Measurements from ENCODE around the gene RELA.
"Not testable (repeated sequence)": the region's sequence is repeated elsewhere in the genome, so short reads cannot be mapped to it uniquely, and the experiment has no call there.

RELA gene

DNA sequence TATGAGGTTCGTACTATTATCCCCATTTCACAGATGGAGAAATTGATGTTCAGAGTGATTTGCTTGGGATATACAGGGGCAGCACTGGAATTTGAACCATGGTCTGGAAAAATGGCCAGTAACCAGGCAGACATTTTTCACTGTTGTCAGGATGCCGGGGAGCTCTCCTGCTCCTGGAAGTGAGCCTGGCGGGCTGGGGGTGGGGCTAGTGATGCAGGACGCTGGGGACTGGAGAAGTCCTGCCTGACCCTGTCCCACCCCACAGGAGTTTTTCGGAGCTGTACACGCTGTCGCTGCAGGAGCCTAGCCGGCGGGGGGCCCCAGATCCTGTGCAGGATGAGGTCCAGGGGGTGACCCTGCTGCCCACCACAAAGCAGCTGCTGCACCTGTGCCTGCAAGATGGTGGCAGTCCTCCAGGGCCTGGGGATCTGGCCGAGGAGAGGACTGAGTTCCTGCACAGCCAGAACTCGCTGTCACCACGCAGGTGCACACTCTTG lies 13.7 kb downstream of the RELA start:
- DNase-seq (ENCODE audit: low spot score) = no peak

DNA sequence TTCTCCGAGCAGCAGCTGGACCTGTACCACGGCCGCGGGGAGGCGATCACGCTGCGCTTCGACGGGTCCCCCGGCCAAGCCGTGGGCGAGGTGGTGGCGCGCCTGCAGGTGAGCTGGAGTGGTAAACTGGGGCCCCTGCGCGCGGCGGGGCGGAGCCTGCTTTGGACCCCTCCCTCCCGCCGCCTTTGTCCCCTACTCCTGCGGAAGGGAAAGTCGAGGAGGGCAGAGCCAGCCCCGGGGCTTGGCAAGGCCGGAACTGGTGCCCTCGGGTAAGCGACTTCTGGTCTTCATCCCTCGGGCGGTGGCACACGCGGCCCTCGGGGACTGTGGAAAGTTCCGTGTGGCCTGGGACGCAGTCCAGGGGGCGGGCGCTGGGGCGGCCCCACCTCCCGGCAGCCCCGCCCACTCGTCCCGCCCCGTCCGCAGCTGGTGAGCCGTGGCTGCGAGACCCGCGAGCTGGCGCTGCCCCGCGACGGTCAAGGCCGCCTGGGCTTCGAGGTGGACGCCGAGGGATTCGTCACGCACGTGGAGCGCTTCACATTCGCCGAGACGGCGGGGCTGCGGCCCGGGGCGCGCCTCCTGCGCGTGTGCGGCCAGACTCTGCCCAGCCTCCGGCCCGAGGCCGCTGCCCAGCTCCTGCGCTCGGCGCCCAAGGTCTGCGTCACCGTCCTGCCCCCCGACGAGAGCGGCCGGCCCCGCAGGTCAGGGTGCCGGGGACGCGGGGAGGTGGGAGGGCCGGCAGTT lies 15.6 kb downstream of the RELA start:
- peak; percentile 38 for DNase-seq (ENCODE audit: low spot score)

DNA sequence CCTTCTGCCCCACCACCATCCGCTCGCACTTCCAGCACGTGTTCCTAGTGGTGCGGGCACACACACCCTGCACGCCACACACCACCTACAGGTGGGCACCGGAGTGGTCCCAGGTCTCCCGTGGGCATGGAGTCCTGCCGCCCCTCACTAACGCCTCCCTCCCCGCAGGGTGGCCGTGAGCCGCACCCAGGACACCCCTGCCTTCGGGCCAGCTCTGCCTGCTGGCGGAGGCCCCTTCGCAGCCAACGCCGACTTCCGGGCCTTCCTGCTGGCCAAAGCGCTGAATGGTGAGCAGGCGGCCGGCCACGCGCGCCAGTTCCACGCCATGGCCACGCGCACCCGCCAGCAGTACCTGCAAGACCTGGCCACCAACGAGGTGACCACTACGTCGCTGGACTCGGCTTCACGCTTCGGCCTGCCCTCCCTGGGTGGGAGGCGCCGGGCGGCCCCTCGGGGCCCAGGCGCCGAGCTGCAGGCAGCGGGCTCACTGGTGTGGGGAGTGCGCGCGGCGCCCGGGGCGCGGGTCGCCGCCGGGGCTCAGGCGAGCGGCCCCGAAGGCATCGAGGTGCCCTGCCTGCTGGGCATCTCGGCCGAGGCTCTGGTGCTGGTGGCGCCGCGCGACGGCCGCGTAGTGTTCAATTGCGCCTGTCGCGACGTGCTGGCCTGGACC lies 16.3 kb downstream of the RELA start:
- no peak for DNase-seq (ENCODE audit: low spot score)

DNA sequence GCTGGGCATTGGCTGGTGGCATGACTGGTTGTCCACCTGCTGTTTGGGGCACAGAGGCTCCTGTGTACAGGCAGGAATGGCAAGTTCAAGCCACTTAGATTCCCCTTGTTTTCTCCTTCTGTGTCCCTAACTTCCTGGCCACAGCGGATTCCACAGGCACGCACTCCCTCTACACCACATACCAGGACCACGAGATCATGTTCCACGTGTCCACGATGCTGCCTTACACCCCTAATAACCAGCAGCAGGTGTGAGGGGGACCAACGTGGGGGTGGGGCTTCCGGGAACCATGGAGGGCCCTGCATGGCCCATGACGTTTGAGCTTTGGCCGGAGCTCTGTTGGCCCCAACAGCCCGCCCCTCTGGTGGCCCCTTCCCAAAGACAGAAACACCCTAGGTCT lies 17.0 kb downstream of the RELA start:
- DNase-seq (ENCODE audit: low spot score) = peak; percentile 52

DNA sequence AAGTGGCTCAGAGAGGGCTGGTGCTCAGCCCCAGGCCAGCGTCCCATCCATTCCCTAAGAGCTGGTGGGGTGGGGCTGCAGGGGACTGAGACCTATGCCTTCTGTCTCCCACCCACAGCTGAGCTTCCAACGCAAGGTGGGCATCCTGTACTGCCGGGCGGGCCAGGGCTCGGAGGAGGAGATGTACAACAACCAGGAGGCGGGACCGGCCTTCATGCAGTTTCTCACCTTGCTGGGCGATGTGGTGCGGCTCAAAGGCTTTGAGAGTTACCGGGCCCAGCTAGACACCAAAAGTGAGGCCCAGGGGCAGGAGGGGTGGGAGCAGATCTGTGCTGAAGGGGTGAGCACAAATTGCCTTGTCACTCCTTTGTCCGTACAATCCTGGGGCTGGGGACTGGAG lies 17.9 kb downstream of the RELA start:
- no peak for DNase-seq (ENCODE audit: low spot score)

DNA sequence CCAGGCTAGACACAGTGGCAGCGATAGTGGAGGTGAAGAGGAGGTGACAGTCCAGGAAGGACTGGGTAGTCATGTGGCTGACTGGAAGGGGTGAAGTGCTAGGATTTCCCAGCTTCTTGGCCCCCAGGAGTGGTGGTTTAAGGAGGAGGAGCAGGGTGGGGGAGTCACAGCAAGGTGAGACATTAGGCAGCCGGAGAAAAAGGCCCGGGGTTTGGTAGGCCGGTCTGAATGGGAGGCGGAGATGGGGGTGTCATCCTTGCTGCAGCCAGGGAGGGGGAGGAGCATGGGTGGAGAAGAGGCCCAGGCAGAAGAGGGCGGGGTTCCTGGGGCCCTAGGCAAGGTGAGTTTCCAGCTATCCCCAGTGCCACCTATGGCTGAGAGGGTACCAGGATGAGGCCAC lies 18.7 kb downstream of the RELA start:
- peak; percentile 45 for DNase-seq (ENCODE audit: low spot score)

DNA sequence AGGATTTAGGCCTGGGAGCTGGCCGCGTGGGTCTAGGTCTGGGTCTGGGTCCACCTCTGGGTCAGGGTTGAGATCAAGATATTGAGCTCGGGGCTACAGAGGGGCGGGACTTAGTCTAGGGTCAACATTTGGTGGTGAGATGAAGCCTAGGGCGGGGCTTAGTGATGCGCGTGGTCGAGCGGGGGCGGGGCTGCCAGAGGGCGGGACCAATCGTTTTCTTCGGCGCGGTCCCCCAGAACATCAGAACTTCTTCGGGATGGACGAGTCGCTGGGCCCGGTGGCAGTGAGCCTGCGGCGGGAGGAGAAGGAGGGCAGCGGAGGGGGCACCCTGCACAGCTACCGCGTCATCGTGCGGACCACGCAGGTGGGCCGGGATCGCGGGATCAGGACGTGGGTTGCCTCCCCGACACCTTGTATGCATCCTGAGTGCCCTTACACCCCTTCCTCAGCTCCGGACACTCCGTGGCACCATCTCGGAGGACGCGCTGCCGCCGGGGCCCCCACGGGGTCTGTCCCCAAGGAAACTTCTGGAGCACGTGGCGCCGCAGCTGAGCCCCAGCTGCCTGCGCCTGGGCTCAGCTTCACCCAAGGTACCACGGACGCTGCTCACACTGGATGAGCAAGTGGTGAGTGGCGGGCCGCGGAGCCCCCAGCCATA lies 20.6 kb downstream of the RELA start:
- DNase-seq (ENCODE audit: low spot score) = no peak

DNA sequence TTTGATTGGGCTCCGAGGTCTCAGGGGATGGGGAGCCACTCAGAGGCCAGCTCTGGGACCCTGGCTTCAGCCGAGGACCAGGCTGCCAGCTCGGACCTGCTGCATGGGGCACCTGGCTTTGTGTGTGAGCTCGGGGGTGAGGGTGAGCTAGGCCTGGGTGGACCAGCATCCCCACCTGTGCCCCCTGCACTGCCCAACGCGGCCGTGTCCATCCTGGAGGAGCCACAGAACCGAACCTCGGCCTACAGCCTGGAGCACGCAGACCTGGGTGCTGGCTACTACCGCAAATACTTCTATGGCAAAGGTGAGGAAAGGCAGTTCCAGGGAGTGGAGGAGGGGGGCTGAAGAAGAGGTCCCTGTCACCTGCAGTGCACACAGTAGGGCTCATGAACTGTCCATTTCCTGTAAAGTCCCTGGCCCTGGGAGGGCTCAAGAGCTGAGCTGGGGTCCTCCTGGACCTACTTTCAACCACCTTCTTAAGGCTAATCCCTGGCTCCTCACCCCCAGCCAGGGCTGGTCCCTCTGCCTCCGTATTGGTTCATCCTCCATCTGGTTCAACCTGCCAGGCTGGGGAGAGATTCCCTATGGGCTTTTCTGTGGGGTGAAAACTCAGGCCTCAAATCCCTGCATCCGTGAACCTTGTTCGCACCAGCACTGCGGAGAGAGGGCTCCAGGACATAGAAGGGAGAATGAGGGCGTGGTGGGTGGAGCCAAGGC lies 21.3 kb downstream of the RELA start:
- no peak for DNase-seq (ENCODE audit: low spot score)

DNA sequence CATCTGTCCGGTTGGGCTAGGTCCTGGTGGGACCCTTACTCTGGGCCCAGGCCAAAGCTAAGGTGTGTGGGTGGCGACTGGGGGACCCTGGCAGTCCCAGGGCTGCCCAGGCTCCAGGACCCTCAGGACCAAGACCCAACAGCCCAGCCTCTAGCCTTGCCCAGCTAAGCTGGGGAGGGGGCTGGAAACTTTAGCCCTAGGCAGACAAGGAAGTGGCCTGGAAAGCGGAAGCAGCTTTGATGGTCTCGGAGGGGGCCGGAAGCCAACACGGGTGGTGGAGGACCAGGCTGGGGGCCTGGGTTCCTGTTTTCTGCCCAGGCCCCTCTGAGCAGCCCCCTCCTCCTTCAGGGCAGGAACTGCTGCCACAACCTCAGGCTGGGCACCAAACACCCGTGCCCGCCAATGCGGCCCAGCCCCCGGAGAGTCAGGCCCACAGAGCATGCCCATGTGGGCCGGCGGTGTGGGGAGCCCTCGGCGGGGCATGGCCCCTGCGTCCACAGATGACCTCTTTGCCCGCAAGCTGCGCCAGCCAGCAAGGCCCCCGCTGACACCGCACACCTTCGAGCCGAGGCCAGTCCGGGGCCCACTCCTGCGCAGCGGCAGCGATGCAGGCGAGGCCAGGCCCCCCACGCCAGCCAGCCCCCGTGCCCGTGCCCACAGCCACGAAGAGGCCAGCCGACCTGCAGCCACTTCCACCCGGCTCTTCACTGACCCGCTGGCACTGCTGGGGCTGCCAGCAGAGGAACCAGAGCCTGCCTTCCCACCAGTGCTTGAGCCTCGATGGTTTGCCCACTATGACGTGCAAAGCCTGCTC lies 22.0 kb downstream of the RELA start:
- no peak for DNase-seq (ENCODE audit: low spot score)

DNA sequence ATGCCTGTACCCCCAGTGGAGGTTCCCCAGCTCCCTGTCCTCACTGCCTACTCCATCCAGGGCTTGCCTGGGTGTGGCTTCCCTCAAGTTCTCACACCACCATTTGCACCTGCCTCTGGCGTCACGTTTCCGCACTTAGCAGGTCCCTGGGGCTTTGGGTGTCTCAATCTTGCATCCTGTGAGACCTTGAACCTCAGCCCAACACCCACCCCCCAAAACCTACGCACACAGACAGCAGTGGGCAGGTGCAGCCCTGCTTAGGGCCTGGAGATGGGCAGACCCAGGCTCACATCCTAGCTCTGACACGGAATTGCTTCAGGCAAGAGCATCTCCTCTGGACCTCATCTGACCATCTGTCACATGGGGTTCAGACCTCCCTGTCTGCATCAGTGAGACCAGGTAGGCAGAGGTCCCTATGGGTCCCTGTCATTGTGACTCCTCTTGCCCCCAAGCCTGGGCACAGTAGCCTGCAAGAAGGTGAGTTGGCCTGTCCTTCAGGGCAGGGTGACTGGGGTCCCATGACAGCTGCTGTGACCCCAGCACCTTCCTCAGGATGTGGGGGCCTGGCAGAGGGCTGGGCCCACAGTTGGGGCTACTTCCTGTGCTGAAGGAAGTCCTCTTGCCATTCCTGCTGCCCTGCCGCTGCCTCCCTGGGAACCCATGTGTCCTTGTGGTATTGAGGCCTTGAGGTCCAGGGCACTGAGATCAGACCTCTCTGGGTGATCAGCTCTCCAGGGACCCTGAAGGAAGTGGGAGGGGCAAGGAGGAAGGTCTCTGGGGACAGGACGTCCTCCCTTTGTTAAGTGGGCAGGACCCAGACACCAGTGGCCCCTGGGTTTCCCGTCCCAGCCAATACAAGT lies 22.9 kb downstream of the RELA start:
- no peak for DNase-seq (ENCODE audit: low spot score)

DNA sequence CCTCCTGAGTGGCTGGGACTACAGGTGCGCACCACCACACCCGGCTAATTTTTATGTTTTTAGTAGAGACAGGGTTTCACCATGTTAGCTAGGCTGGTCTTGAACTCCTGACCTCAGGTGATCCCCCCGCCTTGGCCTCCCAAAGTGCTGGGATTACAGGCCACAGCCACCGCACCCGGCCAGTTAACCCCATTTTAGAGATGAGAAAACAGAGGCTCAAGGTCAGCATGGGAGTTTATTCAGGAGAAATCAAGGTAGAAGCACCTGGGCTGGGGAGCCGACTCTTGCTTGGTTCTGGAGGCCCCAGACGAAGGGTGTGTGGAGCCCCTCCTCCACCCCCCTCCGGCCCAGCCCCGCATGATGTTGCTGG lies 23.5 kb downstream of the RELA start:
- not testable (repeated sequence) for DNase-seq (ENCODE audit: low spot score)

DNA sequence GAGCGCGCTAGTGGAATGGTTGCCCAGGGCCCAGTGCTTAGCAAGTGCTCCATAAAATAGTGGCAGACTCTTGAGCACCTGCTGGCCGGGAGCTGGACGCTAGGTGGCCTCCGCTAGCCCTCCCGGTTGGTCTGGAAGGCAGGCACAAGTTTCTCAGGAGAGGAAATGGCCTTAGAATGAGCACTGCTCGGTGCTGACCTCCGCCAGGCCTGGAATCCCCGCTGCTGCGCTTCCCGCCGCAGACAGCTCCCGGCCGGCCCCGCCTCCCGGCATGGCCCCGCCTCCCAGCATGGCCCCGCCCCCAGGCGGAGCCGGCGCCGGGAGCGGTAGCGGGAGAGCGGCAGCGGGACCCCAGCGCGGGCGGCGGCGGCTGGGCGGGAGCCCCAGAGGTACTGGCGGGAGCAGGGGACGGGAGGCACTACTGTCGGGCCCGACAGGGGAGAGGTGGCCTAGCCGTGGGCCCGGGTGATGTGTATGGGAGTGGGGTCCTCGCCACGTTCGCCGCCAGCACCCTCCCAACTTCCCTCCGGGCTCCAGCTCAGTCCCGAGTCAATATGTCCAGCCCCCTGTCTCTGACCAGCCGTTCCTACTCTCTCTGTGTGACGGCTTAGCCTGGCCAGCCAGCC lies 24.8 kb downstream of the RELA start, which contains the start of gene SIPA1:
SIPA1 (plus strand) TSS at position 308 of the 626 bp plus-strand sequence. CDS start 2,821 bp downstream, outside the sequence.
- DNase-seq (ENCODE audit: low spot score) = peak; percentile 95

DNA sequence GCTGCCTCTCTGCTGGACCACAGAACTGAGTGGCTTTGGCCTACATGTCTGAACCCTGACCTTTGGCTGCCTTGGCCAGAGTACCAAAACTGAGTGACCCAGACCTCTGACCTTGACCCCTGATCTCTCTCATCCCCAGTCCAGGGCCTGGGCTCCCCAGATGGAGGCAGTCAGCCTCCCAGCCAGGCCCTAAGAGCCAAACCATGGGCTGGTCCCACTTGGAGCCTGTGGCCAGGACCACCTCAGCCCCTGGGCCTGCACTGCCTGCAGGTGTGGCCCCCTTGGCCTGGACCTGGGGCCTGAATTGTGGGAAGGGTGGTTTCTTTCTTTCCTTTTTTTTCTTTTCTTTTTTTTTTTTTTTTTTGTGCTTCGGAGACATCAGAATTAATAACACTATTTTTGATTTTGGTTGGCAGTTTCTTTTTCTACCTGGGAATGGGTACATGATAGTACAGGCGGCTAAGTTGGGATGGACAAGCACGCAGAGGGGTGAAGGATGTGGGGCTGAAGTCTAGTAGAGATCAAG lies 25.6 kb downstream of the RELA start:
- DNase-seq (ENCODE audit: low spot score) = no peak

DNA sequence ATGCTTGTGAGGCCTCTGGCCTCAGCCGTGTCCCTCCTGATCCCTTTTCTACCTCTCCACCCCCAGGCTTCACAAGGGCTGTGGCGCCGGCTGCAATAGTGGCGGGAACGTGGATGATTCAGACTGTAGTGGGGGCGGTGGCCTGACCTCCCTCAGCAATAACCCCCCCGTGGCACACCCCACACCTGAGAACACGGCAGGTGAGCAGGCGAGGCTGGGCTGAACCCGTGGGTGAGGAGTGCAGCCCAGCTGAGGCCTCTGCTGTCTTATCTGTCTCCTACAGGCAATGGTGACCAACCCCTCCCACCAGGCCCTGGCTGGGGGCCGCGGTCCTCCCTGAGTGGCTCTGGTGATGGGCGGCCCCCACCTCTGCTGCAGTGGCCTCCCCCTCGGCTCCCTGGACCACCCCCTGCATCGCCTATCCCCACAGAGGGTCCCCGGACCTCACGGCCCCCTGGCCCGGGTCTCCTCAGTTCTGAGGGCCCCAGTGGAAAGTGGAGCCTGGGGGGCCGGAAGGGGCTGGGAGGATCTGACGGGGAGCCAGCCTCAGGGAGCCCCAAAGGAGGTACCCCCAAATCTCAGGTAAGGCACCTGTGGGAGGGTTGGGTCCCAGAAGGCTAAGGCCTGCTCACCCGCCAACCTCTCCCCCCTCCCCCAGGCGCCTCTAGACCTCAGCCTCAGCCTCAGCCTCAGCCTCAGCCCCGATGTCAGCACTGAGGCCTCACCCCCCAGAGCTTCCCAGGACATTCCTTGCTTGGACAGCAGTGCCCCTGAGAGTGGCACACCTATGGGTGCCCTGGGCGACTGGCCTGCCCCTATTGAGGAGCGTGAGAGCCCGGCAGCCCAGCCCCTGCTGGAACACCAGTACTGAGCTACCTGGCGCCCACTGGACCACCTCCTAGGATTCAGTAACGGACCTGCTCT lies 26.3 kb downstream of the RELA start:
- DNase-seq (ENCODE audit: low spot score) = no peak

DNA sequence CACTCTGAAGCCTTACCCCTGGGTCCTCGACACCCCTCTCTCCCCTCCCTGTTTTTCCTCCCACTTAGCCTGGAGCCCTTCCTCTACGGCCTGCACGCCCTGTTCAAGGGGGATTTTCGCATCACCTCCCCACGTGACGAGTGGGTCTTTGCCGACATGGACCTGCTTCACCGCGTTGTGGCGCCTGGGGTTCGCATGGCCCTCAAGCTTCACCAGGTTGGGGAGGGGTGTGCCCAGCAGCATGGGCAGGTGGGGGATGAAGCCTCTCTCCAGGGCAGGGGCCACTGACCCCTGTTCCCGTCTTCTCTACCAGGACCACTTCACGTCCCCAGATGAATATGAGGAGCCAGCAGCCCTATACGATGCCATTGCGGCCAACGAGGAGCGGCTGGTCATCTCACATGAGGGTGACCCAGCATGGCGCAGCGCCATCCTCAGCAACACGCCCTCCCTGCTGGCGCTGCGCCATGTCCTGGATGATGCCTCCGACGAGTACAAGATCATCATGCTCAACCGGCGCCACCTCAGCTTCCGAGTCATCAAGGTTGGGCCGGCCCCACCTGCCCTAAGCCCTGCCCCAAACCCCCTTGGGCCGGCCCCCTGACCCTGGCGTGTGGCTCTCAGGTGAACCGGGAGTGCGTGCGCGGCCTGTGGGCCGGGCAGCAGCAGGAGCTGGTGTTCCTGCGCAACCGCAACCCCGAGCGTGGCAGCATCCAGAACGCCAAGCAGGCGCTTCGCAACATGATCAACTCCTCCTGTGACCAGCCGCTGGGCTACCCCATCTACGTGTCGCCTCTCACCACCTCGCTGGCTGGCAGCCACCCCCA lies 27.6 kb downstream of the RELA start:
- no peak for DNase-seq (ENCODE audit: low spot score)

DNA sequence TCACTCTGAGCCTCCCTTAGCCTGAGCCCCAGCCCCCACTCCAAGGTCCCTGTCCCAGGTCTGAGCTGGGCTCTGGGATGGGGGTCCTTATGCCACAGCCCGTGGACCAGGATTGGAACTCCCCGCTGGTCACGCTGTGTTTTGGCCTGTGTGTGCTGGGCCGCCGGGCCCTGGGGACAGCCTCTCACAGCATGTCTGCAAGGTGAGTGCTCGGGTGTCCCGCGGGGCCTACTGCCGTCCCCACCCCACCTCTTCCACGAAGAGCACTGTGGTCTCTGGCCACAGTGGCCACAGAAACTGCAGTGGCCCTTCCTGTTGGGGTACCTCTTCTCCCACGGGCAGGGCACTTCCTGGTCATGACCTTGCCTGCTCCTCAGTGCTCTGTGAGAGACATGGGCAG lies 28.3 kb downstream of the RELA start:
- no peak for DNase-seq (ENCODE audit: low spot score)

DNA sequence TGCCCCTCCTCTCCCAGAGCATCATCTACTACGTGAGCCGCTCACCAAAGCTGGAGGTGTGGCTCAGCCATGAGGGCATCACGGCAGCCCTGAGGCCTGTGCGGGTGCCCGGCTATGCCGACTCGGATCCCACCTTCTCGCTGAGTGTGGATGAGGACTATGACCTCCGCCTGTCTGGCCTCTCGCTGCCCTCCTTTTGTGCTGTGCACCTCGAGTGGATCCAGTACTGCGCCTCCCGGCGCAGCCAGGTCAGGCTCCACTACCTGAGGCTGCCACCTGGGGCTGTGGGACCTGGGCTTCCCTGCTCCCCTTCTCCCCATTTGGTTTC lies 28.6 kb downstream of the RELA start:
- no peak for DNase-seq (ENCODE audit: low spot score)

Measured in kidney tubule cell (primary cell).